ENCODE results near the gene PDE6A.

GRCh38 chr5:149853701-149854100, 90.9 kb downstream of the PDE6A start:
- TF ChIP-seq CTCF (IDR thresholded peaks at IDR 0.05; ENCODE audit: low read depth, low read length): no peak
- no peak for TF ChIP-seq POLR2A (IDR thresholded peaks at IDR 0.05; ENCODE audit: extremely low read depth, insufficient read length)
- TF ChIP-seq MYC (IDR thresholded peaks at IDR 0.05; ENCODE audit: low read depth, low read length): no peak
- TF ChIP-seq MAX (IDR thresholded peaks at IDR 0.05; ENCODE audit: low read depth, low read length): no peak

Measured in NB4 (cell line).